Fibroblast of skin of left biceps (primary cell): ENCODE results near the gene UPF2.
"Not testable (repeated sequence)": the region's sequence is repeated elsewhere in the genome, so short reads cannot be mapped to it uniquely, and the experiment has no call there.

Source experiments
- DNase-seq, 2 experiments: peaks; one replicate each; pipeline ENCODE4 v3.0.0-alpha.2; 2013; ENCODE audit warnings: low read depth in 2 of 2

The UPF2 gene

GRCh38 chr10:11907914-11908313 lies 134.7 kb downstream of the UPF2 start:
- DNase-seq = no peak

GRCh38 chr10:11906714-11907113 lies 135.9 kb downstream of the UPF2 start:
- DNase-seq = no peak

DNA sequence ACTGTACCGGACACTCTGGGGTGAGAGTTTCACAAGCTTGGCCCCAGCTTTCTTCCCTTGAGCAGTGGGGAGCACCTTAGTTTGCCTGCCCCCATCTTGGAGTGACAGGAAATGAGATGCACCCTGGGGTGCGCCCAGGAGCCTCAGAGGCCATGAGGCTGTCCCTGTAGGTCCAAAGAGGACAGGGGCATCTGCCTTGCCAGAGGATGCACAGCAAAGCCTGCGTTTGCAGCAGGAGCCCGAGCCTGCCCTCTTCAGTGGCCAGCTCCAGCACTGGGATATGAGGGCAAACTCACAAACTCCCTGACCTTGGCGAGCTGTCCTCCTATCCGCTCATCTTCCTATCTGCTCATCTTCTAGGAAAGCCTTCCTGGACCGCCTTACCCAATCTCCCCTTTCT lies 140.0 kb downstream of the UPF2 start:
- DNase-seq = no peak

DNA sequence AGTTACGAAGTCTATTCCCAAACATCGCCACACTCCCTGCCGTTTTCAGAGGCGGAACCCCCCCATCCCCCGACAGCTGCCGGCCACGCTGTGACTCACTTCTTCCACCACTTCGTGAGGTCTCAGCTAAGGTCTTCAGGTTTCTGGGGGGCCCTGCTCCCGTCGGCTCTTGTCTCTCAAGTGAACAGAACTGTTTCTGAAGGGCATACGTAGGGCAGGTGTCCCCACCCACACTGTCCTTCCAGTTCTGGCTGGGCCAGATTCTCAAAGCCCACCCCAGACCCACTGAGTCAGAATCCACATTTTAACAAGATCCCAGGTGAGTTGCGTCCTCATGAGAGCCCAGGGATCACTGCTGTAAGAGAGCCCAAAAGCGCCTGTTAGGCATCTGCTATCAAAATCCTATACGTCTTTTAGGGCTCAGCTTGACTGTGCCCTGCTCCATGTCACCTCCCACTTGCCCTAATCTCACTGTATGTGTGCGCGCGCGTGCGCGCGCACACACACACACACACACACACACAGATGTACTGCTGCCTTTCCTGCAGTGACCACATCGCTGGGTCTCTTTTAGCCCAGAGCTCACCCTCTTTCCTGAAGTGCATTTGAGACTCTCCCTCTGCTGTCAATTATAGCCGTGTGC lies 140.7 kb downstream of the UPF2 start:
- DNase-seq = no peak

GRCh38 chr10:11901454-11901832 lies 141.2 kb downstream of the UPF2 start:
- DNase-seq = no peak

- DNase-seq = no peak
Measured at GRCh38 chr10:11901036-11901301, 141.6 kb downstream of the UPF2 start.

DNA sequence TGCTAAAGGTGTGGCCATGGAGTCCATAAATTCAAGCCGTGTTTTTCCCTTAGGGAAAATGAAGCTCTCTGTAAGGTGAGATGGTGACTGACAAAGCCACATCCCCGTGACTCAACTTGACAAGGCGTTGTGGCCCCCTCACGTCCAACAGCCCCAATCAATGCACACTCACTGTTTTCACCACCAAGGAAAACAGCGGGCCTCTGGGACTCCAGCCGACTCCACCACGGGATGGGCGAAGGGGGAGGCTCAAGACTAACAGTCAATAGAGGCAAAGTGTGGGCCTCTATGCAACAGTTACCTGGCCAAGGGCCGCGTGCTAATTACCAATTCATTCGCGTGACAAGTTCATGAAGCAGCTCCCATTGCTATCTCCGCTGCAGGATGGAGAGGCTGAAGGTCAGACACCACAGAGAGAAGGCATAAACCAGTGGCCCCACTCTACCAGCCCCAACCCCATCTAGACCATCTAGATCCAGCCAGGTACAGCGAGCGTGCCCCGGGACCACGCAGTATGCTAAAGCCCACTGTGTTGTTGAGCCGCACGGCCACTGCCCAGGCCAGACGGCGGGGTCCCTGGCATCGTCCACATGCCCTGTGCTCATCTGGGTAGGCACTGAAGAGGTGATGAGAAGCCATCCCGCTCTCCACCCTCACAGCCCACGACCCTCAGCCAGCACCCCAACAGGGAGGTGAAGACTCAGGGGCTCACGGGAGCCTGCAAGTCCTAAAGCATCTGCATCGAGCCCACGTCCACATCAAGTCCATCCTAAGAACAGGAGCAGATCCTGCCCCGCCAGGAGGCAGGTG lies 143.3 kb downstream of the UPF2 start:
- DNase-seq = no peak

- DNase-seq = no peak
Measured at GRCh38 chr10:11898372-11899066, 144.1 kb downstream of the UPF2 start.

DNA sequence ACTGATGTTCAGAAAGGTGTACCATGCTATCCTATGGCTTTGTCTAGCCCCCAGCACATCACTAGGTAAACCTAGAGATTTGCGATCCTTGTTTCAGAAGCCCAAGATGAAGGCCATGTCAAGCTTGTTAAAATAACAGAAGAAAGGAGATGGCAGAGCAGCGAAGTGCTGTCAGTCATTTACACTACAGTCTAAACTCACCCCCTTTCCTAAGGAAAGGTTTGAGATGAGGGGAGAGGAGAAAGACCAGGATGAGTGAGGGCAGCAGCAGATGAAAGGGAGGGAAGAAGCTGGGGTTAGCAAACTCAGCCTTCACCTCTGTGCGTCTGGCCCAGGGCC lies 144.6 kb downstream of the UPF2 start:
- no peak for DNase-seq

- DNase-seq = no peak
Measured at GRCh38 chr10:11896549-11897200, 145.9 kb downstream of the UPF2 start.

- DNase-seq = no peak
Measured at GRCh38 chr10:11895598-11895997, 147.0 kb downstream of the UPF2 start.

GRCh38 chr10:11895108-11895466 lies 147.5 kb downstream of the UPF2 start:
- no peak for DNase-seq

GRCh38 chr10:11894381-11895107 lies 148.1 kb downstream of the UPF2 start:
- no peak for DNase-seq

GRCh38 chr10:11893749-11894278 lies 148.8 kb downstream of the UPF2 start:
- no peak for DNase-seq

- no peak for DNase-seq
Measured at GRCh38 chr10:11891776-11892486, 150.7 kb downstream of the UPF2 start.

DNA sequence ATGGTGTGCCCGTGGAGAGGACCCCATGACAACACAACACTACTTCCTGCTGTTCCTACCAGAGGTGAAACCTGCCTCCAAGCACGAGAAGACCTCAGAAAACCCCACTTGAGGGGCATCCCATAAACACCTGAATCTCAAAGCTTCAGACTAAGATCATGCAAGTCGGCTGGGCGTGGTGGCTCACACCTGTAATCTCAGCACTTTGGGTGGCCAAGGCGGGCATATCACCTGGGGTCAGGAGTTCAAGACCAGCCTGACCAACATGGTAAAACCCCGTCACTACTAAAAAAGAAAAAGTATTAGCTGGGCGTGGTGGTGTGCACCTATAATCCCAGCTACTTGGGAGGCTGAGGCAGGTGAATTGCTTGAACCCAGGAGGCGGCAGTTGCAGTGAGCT lies 153.3 kb downstream of the UPF2 start:
- not testable (repeated sequence) for DNase-seq

DNA sequence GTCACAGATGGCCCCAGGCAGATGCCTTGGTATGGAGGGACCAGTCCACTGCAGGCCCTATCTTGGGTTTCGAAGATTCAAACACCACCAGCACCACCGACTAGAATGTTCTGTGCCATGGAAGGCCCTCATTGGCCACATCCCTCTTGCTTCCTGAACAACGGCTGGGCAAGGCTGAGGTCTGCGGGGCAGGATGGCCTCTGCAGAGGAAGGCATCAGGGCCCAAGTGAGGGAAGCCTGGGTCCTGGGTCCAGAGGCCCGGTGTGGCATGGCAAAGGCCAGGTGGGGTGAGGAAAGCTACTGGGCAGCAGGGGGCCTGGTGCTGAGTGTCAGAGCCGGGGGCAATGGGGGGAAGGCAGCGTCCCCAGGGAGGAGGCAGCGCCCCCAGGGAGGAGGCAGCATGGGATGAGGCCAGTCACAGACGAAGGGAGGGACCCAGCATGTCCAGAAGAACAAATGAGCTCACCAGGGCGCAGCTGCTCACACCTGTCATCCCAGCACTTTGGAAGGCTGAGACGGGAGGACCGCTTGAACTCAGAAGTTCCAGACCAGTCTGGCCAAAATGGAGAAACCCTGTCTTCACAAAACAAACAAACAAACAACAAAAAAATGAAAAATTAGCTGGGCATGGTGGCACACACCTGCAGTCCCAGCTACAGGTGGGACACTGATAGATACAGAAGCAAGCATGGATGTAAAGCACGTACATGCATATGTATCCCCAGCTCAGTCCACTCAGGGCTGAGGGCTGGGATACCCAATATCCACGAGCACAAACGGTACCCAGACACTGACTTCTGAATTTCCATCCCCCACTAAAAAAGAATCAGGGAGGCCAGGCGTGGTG lies 155.0 kb downstream of the UPF2 start:
- no peak for DNase-seq

GRCh38 chr10:11886851-11887250 lies 155.8 kb downstream of the UPF2 start:
- DNase-seq = no peak

GRCh38 chr10:11886138-11886474 lies 156.5 kb downstream of the UPF2 start:
- no peak for DNase-seq

GRCh38 chr10:11885437-11886137 lies 157.0 kb downstream of the UPF2 start:
- no peak for DNase-seq
